ENCODE measurements around the gene MACROD2. TPM values are rescaled to one million over a fixed set of nuclear protein-coding genes. Genes with fewer than 3 reads are reported as not detected.

The MACROD2 gene
- polyA plus RNA-seq, 1 experiment: 0.47 TPM

- Histone ChIP-seq H3K4me3 (ENCODE audit: low read depth, low read length) (no peak overlapping the region), H3K36me3 (ENCODE audit: control insufficient read depth, insufficient read depth, low read length) (no peaks in the 10 kb centered on the region), H3K27me3 (ENCODE audit: control insufficient read depth, insufficient read depth, low read length) (no peaks in the 10 kb centered on the region)
- TF ChIP-seq CTCF (IDR thresholded peaks at IDR 0.05; ENCODE audit: insufficient read depth, low read depth, low read length): no peak
- ChIA-PET POLR2A (no interaction called here), CTCF (no interaction called here)
- no peak for DNase-seq (ENCODE audit: low read depth)
Measured at GRCh38 chr20:16004108-16004854, 2009.0 kb downstream of the MACROD2 start.

DNA sequence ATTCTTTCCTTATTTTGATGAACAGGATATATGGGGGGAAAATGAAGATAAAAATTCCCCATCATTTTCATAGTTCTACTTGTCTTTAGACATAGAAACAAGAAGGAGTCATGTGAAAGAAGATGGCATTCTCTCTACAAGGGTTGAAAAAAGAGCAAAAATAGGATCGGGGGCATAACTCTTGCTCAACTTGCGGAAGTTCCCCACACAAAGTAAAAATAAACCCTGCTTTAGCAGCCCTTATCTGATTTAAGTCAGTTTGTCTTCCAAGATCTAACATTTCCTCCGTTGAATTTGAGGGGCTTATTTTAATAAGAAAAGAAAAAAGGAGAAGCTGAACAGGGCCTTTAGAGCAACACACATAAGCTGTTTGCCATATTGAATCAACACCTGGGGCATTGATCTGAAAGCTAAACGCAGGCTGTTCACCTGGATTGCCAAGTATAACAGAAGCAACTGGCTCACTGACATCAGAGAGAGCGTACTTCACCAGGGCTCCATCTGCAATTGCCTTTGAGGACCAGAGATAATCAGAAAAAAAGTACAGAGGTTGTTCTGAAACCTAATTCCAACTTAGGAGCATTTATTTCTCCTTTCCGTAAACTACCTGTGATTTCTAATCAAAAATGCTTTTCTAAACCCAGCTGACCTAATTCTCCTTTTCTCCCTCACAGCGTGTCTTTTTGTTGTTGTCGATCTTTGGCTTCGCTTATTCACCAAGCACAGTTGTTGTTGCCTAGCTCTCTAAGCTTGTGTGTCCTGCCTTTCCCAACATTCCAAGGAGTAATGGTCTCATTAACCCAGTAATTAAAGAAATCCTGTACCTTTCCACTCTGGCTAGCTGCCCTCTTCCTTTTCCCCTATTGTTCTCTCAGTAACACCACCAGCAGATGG lies 2010.0 kb downstream of the MACROD2 start:
- Histone ChIP-seq H3K27me3 (ENCODE audit: control insufficient read depth, insufficient read depth, low read length) (no peaks in the 10 kb centered on the region), H3K4me3 (ENCODE audit: low read depth, low read length) (no peak overlapping the region), H3K36me3 (ENCODE audit: control insufficient read depth, insufficient read depth, low read length) (no peaks in the 10 kb centered on the region)
- ChIA-PET CTCF (no interaction called here), POLR2A (no interaction called here)
- TF ChIP-seq CTCF (IDR thresholded peaks at IDR 0.05; ENCODE audit: insufficient read depth, low read depth, low read length): no peak
- no peak for DNase-seq (ENCODE audit: low read depth)

GRCh38 chr20:16005915-16006493 lies 2010.7 kb downstream of the MACROD2 start:
- TF ChIP-seq CTCF (IDR thresholded peaks at IDR 0.05; ENCODE audit: insufficient read depth, low read depth, low read length): no peak
- ChIA-PET CTCF (no interaction called here), POLR2A (no interaction called here)
- H3K4me3 ChIP-seq (ENCODE audit: low read depth, low read length): no peak overlapping the region
- DNase-seq (ENCODE audit: low read depth): no peak
- H3K36me3 ChIP-seq (ENCODE audit: control insufficient read depth, insufficient read depth, low read length): no peaks in the 10 kb centered on the region
- H3K27me3 ChIP-seq (ENCODE audit: control insufficient read depth, insufficient read depth, low read length): no peaks in the 10 kb centered on the region

DNA sequence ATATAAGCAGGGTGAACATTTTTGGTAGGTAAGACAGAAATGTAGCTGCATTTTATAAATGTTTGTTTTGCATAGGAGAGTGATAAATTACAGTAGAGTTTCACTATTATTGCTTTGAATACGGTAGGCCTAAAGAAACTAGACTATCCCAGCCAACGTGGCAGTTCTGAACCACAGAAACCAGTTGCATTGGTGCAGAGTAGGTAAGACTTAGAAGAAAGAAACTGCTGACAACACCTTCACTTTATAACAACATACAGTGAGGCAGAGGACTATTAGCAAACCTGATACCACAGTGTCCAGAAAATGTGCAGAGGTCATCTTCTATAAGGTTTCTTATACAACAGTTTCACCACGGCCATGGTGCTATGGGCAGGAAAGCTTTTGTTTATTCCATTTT lies 2011.8 kb downstream of the MACROD2 start:
- POLR2A ChIA-PET: no interaction called here
- H3K36me3 ChIP-seq (ENCODE audit: control insufficient read depth, insufficient read depth, low read length): no peaks in the 10 kb centered on the region
- H3K27me3 ChIP-seq (ENCODE audit: control insufficient read depth, insufficient read depth, low read length): no peaks in the 10 kb centered on the region
- TF ChIP-seq CTCF (IDR thresholded peaks at IDR 0.05; ENCODE audit: insufficient read depth, low read depth, low read length): no peak
- DNase-seq (ENCODE audit: low read depth): no peak
- CTCF ChIA-PET: no interaction called here
- no peak overlapping the region for H3K4me3 ChIP-seq (ENCODE audit: low read depth, low read length)

DNA sequence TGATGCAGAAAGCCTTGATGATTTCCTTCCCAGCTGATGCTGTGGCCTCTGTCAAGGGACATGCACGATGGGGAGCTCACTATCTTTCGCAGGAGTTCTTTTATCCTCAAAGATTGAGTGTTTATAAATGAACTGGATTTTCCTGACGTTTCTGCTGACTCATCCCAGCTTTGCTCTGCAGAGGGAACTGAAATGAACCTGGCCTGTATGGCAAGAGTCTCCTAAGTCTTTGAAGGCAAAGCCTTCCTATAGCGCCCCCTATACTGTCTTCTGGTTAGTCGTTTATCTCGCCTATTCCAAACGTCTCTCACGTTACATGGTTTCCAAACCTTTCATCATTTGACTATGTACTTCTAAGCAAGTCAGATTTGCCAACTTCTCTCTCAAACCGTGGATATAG lies 2012.6 kb downstream of the MACROD2 start:
- DNase-seq (ENCODE audit: low read depth): no peak
- CTCF ChIA-PET: no interaction called here
- no peak for TF ChIP-seq CTCF (IDR thresholded peaks at IDR 0.05; ENCODE audit: insufficient read depth, low read depth, low read length)
- Histone ChIP-seq H3K4me3 (ENCODE audit: low read depth, low read length) (no peak overlapping the region), H3K36me3 (ENCODE audit: control insufficient read depth, insufficient read depth, low read length) (no peaks in the 10 kb centered on the region), H3K27me3 (ENCODE audit: control insufficient read depth, insufficient read depth, low read length) (no peaks in the 10 kb centered on the region)
- POLR2A ChIA-PET: no interaction called here

Data from BJ (cell line).